WTC11 (cell line): ENCODE measurements around the gene EFNA5. TPM values are rescaled to one million over a fixed set of nuclear protein-coding genes. Genes with fewer than 3 reads are reported as not detected.

Experiments used
- ATAC-seq: fragments of 200-7000 bp; cut with Tn5 transposase; 2 replicates; pipeline ENCODE4 v1.10.0; 2021; ENCODE audit warnings: mild to moderate bottlenecking, moderate library complexity
- CTCF ChIA-PET: fragments of 300-600 bp; sonication (Branson Sonifier 250); formaldehyde crosslinking; loops from one replicate; lab custom pipeline; 2021; ENCODE audit warnings: antibody characterized with exemption; lab: Charles Lee
- POLR2A ChIA-PET: fragments of 350-600 bp; sonication (Branson Sonifier 250); formaldehyde crosslinking; loops from one replicate; lab custom pipeline; 2021; ENCODE audit warnings: antibody characterized with exemption; lab: Charles Lee
- DNase-seq: peaks from one replicate; pipeline ENCODE4 v3.0.0; 2021; ENCODE audit warnings: low spot score
- H3K27ac Mint-ChIP-seq: 2 replicates; pipeline ENCODE4 v1.8.0; 2021; ENCODE audit warnings: mixed read lengths
- H3K27me3 Mint-ChIP-seq: 2 replicates; pipeline ENCODE4 v1.8.0; 2021; ENCODE audit warnings: low read depth, mild to moderate bottlenecking, moderate library complexity, mixed read lengths
- H3K36me3 Mint-ChIP-seq: 2 replicates; pipeline ENCODE4 v1.8.0; 2021; ENCODE audit warnings: mixed read lengths
- H3K4me1 Mint-ChIP-seq: 2 replicates; pipeline ENCODE4 v1.8.0; 2022; ENCODE audit warnings: mixed read lengths
- H3K4me3 Mint-ChIP-seq: 2 replicates; pipeline ENCODE4 v1.8.0; 2021; ENCODE audit warnings: mild to moderate bottlenecking, moderate library complexity, mixed read lengths
- H3K9me3 Mint-ChIP-seq: 2 replicates; pipeline ENCODE4 v1.8.0; 2021; ENCODE audit warnings: mixed read lengths
- KAT7 ChIP-seq: sonication (generic); formaldehyde crosslinking; IDR thresholded peaks from 2 replicates; pipeline ENCODE4 v1.8.1; 2023; ENCODE audit warnings: missing genetic modification reagents, mild to moderate bottlenecking, borderline replicate concordance
- MXD4 ChIP-seq: fragments of 250-450 bp; sonication (Bioruptor Pico); IDR thresholded peaks from 2 replicates; pipeline ENCODE4 v1.8.0; 2021; ENCODE audit warnings: mild to moderate bottlenecking, moderate library complexity, borderline replicate concordance
- NR1H2 ChIP-seq: sonication (generic); formaldehyde crosslinking; IDR thresholded peaks from 2 replicates; pipeline ENCODE4 v1.9.0; 2021; ENCODE audit warnings: mild to moderate bottlenecking, moderate library complexity, missing genetic modification reagents
- NR2C2 ChIP-seq: sonication (generic); formaldehyde crosslinking; IDR thresholded peaks from 2 replicates; pipeline ENCODE4 v1.8.0; 2022; ENCODE audit warnings: mild to moderate bottlenecking, missing genetic modification reagents
- OVOL2 ChIP-seq: fragments of 250-450 bp; sonication (Bioruptor Pico); IDR thresholded peaks from 2 replicates; pipeline ENCODE4 v1.9.0; 2021; ENCODE audit warnings: mild to moderate bottlenecking, borderline replicate concordance
- SMAD3 ChIP-seq: sonication (generic); formaldehyde crosslinking; IDR thresholded peaks from 2 replicates; pipeline ENCODE4 v1.8.0; 2022; ENCODE audit warnings: missing genetic modification reagents, mild to moderate bottlenecking, borderline replicate concordance
- SMAD4 ChIP-seq: sonication (generic); formaldehyde crosslinking; IDR thresholded peaks from 2 replicates; pipeline ENCODE4 v1.8.0; 2022; ENCODE audit warnings: mild to moderate bottlenecking, missing genetic modification reagents
- SOX15 ChIP-seq: fragments of 250-450 bp; sonication (Bioruptor Pico); IDR thresholded peaks from 2 replicates; pipeline ENCODE4 v1.9.0; 2021; ENCODE audit warnings: mild to moderate bottlenecking
- ZNF121 ChIP-seq: sonication (generic); formaldehyde crosslinking; IDR thresholded peaks from 2 replicates; pipeline ENCODE4 v1.8.0; 2023; ENCODE audit warnings: missing genetic modification reagents
- ZNF219 ChIP-seq: sonication (generic); formaldehyde crosslinking; IDR thresholded peaks from 2 replicates; pipeline ENCODE4 v1.8.0; 2023; ENCODE audit warnings: missing genetic modification reagents, mild to moderate bottlenecking, borderline replicate concordance
- ZNF416 ChIP-seq: fragments of 250-450 bp; sonication (Bioruptor Pico); IDR thresholded peaks from 2 replicates; pipeline ENCODE4 v1.9.0; 2021; ENCODE audit warnings: mild to moderate bottlenecking, inconsistent platforms
- ZNF671 ChIP-seq: fragments of 250-450 bp; sonication (Bioruptor Pico); IDR thresholded peaks from 2 replicates; pipeline ENCODE4 v1.8.0; 2021; ENCODE audit warnings: mild to moderate bottlenecking
- total RNA-seq: library from RNA; stranded (reverse); gene quantifications from 3 replicates; pipeline ENCODE4 v1.2.3, GENCODE V29; 2021
- TF ChIP-seq, protein P1 (sequence below): sonication (generic); formaldehyde crosslinking; IDR thresholded peaks from 2 replicates; pipeline ENCODE4 v1.8.0; 2022; ENCODE audit warnings: mild to moderate bottlenecking, missing genetic modification reagents
- TF ChIP-seq, protein P2 (sequence below): sonication (generic); formaldehyde crosslinking; IDR thresholded peaks from 2 replicates; pipeline ENCODE4 v1.8.0; 2023; ENCODE audit warnings: missing genetic modification reagents
- TF ChIP-seq, protein P3 (sequence below): sonication (generic); formaldehyde crosslinking; conservative IDR thresholded peaks from 2 replicates; pipeline ENCODE4 v1.8.1; 2023; ENCODE audit warnings: mild to moderate bottlenecking, low read depth, missing genetic modification reagents, moderate library complexity
- TF ChIP-seq, protein P4 (sequence below): sonication (generic); formaldehyde crosslinking; IDR thresholded peaks from 2 replicates; pipeline ENCODE4 v1.8.1; 2022; ENCODE audit warnings: low read depth, mild to moderate bottlenecking, moderate library complexity, missing genetic modification reagents, borderline replicate concordance
- TF ChIP-seq, protein P5 (sequence below): fragments of 200-600 bp; IDR thresholded peaks from 2 replicates; pipeline ENCODE4 v1.8.0; 2022; ENCODE audit warnings: antibody characterized with exemption
- TF ChIP-seq, protein P6 (sequence below): sonication (generic); formaldehyde crosslinking; conservative IDR thresholded peaks from 2 replicates; pipeline ENCODE4 v1.8.1; 2022; ENCODE audit warnings: mild to moderate bottlenecking, missing genetic modification reagents
- TF ChIP-seq, protein P7 (sequence below): sonication (generic); formaldehyde crosslinking; IDR thresholded peaks from 2 replicates; pipeline ENCODE4 v1.8.1; 2022; ENCODE audit warnings: missing genetic modification reagents, borderline replicate concordance

The EFNA5 gene
- total RNA-seq, 1 experiment from 2014 or later, result 17.4 TPM

DNA sequence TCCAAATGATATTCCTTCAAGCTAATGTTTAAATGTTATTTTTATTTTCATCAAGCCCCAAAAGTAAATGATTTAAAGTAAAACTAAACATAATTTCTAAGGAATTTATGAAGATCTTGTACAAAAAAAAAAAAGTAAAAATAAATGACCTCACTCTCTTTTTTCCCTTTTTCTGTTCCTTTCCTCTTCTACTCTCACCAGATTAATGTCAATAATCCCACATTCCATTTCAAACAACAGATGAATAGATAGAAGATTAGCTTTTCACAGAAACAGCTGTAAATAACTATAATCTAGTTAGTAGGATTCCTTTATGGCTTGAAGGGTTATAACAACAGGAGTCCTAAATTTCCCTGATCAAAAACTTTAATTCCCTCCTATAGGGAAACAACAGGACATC, 88.1 kb downstream of the EFNA5 start:
- no peak overlapping the region for H3K27ac Mint-ChIP-seq
- H3K4me1 Mint-ChIP-seq, result peaks cover 23% of the 10 kb centered on the region
- POLR2A ChIA-PET, result no interaction called here
- H3K4me3 Mint-ChIP-seq, result no peak overlapping the region
- no peaks in the 10 kb centered on the region for H3K27me3 Mint-ChIP-seq
- no peaks in the 10 kb centered on the region for H3K9me3 Mint-ChIP-seq
- TF ChIP-seq SMAD4 (no peak), SOX15 (CRISPR knock-in tag) (no peak), KAT7 (no peak), MXD4 (no peak), ZNF671 (no peak), NR2C2 (no peak), OVOL2 (no peak), ZNF416 (no peak), NR1H2 (CRISPR knock-in tag) (no peak), ZNF219 (CRISPR knock-in tag) (no peak)
- TF ChIP-seq, protein P1, sequence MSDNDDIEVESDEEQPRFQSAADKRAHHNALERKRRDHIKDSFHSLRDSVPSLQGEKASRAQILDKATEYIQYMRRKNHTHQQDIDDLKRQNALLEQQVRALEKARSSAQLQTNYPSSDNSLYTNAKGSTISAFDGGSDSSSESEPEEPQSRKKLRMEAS (CRISPR knock-in tag), result no peak
- TF ChIP-seq, protein P2, sequence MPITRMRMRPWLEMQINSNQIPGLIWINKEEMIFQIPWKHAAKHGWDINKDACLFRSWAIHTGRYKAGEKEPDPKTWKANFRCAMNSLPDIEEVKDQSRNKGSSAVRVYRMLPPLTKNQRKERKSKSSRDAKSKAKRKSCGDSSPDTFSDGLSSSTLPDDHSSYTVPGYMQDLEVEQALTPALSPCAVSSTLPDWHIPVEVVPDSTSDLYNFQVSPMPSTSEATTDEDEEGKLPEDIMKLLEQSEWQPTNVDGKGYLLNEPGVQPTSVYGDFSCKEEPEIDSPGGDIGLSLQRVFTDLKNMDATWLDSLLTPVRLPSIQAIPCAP (CRISPR knock-in tag), result no peak
- TF ChIP-seq, protein P3, sequence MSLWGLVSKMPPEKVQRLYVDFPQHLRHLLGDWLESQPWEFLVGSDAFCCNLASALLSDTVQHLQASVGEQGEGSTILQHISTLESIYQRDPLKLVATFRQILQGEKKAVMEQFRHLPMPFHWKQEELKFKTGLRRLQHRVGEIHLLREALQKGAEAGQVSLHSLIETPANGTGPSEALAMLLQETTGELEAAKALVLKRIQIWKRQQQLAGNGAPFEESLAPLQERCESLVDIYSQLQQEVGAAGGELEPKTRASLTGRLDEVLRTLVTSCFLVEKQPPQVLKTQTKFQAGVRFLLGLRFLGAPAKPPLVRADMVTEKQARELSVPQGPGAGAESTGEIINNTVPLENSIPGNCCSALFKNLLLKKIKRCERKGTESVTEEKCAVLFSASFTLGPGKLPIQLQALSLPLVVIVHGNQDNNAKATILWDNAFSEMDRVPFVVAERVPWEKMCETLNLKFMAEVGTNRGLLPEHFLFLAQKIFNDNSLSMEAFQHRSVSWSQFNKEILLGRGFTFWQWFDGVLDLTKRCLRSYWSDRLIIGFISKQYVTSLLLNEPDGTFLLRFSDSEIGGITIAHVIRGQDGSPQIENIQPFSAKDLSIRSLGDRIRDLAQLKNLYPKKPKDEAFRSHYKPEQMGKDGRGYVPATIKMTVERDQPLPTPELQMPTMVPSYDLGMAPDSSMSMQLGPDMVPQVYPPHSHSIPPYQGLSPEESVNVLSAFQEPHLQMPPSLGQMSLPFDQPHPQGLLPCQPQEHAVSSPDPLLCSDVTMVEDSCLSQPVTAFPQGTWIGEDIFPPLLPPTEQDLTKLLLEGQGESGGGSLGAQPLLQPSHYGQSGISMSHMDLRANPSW, result no peak
- ATAC-seq (no peak), DNase-seq (no peak)
- CTCF ChIA-PET, result interaction anchor here (1.9 kb wide), 1 partner anchor 10 kb away, joined by 7 read pairs; no protein-coding TSS in a partner anchor
- no peaks in the 10 kb centered on the region for H3K36me3 Mint-ChIP-seq

DNA sequence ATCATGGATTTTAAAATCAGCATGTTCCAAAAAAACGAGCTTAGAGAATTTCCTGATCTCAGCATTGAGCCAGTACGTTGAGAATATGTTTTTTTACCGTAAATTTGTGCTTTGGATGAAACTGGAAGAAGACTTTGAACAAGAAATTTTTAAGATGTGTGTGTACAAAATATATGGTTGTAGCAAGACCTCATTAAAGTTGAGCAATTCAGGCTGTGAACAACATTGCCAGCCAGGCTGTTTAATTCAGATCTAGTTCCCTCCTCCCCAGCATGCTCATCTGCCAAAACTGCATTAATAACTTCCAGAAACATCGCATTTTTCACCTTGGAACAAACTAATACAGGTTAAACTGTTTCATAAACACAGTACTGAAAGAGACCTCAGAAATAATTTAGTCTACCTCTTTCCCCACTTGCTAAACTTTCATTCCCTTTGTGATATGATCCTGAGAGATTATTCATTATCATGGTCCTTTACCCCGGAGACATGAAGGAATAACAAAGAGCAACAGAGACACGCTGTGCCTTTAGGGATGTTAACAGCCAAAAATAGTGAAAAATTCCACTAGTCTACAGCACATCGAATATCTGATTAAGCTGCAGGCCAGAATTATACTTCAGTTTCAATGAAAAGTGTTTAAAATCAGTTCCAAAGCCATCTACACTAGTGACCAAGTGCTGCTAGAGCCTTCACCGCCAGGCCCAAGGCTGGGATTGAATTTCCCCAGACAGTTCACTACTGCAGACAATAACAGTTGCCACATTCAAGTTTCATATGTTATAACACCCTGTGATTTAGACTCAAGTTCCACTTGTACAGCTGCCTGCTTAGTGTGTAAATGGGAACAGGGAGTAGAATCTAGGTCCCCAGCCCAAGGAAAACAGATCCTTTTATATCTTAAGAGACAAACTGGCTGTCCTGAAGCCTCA, 89.6 kb downstream of the EFNA5 start:
- peak overlapping the region; percentile 55; the same call in 1 of the 2 replicates for H3K27ac Mint-ChIP-seq
- ATAC-seq (no peak), DNase-seq (no peak)
- ChIA-PET CTCF (interaction anchor here (0.6 to 1.9 kb wide), 3 partner anchors 9 to 322 kb away, joined by 4 to 8 read pairs (median 7); no protein-coding TSS in a partner anchor), POLR2A (no interaction called here)
- H3K4me3 Mint-ChIP-seq, result no peak overlapping the region
- H3K27me3 Mint-ChIP-seq, result no peaks in the 10 kb centered on the region; the same call in 1 of the 2 replicates
- no peaks in the 10 kb centered on the region for H3K36me3 Mint-ChIP-seq
- no peaks in the 10 kb centered on the region for H3K9me3 Mint-ChIP-seq
- H3K4me1 Mint-ChIP-seq, result peaks cover 38% of the 10 kb centered on the region
- TF ChIP-seq, protein P2 (CRISPR knock-in tag), result no peak
- TF ChIP-seq KAT7 (no peak), ZNF416 (no peak), ZNF121 (CRISPR knock-in tag) (no peak), SMAD3 (CRISPR knock-in tag) (no peak)
- TF ChIP-seq, protein P4, sequence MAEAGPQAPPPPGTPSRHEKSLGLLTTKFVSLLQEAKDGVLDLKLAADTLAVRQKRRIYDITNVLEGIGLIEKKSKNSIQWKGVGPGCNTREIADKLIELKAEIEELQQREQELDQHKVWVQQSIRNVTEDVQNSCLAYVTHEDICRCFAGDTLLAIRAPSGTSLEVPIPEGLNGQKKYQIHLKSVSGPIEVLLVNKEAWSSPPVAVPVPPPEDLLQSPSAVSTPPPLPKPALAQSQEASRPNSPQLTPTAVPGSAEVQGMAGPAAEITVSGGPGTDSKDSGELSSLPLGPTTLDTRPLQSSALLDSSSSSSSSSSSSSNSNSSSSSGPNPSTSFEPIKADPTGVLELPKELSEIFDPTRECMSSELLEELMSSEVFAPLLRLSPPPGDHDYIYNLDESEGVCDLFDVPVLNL, result no peak
- TF ChIP-seq, protein P5, sequence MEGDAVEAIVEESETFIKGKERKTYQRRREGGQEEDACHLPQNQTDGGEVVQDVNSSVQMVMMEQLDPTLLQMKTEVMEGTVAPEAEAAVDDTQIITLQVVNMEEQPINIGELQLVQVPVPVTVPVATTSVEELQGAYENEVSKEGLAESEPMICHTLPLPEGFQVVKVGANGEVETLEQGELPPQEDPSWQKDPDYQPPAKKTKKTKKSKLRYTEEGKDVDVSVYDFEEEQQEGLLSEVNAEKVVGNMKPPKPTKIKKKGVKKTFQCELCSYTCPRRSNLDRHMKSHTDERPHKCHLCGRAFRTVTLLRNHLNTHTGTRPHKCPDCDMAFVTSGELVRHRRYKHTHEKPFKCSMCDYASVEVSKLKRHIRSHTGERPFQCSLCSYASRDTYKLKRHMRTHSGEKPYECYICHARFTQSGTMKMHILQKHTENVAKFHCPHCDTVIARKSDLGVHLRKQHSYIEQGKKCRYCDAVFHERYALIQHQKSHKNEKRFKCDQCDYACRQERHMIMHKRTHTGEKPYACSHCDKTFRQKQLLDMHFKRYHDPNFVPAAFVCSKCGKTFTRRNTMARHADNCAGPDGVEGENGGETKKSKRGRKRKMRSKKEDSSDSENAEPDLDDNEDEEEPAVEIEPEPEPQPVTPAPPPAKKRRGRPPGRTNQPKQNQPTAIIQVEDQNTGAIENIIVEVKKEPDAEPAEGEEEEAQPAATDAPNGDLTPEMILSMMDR, result no peak
- TF ChIP-seq, protein P6, sequence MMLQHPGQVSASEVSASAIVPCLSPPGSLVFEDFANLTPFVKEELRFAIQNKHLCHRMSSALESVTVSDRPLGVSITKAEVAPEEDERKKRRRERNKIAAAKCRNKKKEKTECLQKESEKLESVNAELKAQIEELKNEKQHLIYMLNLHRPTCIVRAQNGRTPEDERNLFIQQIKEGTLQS (CRISPR knock-in tag), result no peak
- TF ChIP-seq, protein P7, sequence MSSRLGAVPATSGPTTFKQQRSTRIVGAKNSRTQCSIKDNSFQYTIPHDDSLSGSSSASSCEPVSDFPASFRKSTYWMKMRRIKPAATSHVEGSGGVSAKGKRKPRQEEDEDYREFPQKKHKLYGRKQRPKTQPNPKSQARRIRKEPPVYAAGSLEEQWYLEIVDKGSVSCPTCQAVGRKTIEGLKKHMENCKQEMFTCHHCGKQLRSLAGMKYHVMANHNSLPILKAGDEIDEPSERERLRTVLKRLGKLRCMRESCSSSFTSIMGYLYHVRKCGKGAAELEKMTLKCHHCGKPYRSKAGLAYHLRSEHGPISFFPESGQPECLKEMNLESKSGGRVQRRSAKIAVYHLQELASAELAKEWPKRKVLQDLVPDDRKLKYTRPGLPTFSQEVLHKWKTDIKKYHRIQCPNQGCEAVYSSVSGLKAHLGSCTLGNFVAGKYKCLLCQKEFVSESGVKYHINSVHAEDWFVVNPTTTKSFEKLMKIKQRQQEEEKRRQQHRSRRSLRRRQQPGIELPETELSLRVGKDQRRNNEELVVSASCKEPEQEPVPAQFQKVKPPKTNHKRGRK (CRISPR knock-in tag), result no peak
- TF ChIP-seq, protein P3, result no peak
